Smooth muscle cell (in vitro differentiated cells): ENCODE measurements around the gene SPI1. TPM values are rescaled to one million over a fixed set of nuclear protein-coding genes. Genes with fewer than 3 reads are reported as not detected.

ENCODE experiments used
- DNase-seq: peaks from one replicate; lab custom pipeline; 2025; ENCODE audit not compliant: unreplicated experiment; lab: John Stamatoyannopoulos, UW
- H2AFZ ChIP-seq: fragments of 200-600 bp; sonication (generic); 2 replicates; pipeline ENCODE4 v1.6.0; 2016; ENCODE audit warnings: antibody characterized with exemption, low read depth, mild to moderate bottlenecking
- H3F3A ChIP-seq: fragments of 200-600 bp; sonication (generic); 2 replicates; pipeline ENCODE4 v1.6.0; 2017; ENCODE audit warnings: antibody characterized with exemption, low read depth
- H3K27ac ChIP-seq: fragments of 200-600 bp; sonication (generic); 2 replicates; pipeline ENCODE4 v1.5.1; 2016; ENCODE audit warnings: low read depth, mild to moderate bottlenecking
- H3K27me3 ChIP-seq: fragments of 200-600 bp; sonication (generic); 2 replicates; pipeline ENCODE4 v1.6.1; 2016; ENCODE audit warnings: low read depth, mild to moderate bottlenecking
- H3K36me3 ChIP-seq: fragments of 200-600 bp; sonication (generic); 2 replicates; pipeline ENCODE4 v1.5.1; 2016; ENCODE audit warnings: low read depth
- H3K4me1 ChIP-seq: fragments of 200-600 bp; sonication (generic); 2 replicates; pipeline ENCODE4 v1.5.1; 2016; ENCODE audit warnings: low read depth
- H3K4me2 ChIP-seq: fragments of 200-600 bp; sonication (generic); 2 replicates; pipeline ENCODE4 v1.6.0; 2016; ENCODE audit warnings: mild to moderate bottlenecking
- H3K4me3 ChIP-seq: fragments of 200-600 bp; sonication (generic); 2 replicates; pipeline ENCODE4 v1.5.1; 2016; ENCODE audit warnings: mild to moderate bottlenecking
- H3K79me2 ChIP-seq: fragments of 200-600 bp; sonication (generic); 2 replicates; pipeline ENCODE4 v1.6.0; 2016; ENCODE audit warnings: low read depth, mild to moderate bottlenecking
- H3K9ac ChIP-seq: fragments of 200-600 bp; sonication (generic); 2 replicates; pipeline ENCODE4 v1.6.0; 2016; ENCODE audit warnings: low read depth
- H3K9me3 ChIP-seq: fragments of 200-600 bp; sonication (generic); replicated peaks from 2 replicates; pipeline ENCODE4 v1.5.1; 2016; ENCODE audit warnings: low read depth
- H4K20me1 ChIP-seq: fragments of 200-600 bp; sonication (generic); 2 replicates; pipeline ENCODE4 v1.6.0; 2016; ENCODE audit warnings: low read depth
- CTCF ChIP-seq: fragments of 200-600 bp; sonication (generic); IDR thresholded peaks from 2 replicates; pipeline ENCODE4 v1.5.1; 2017; ENCODE audit warnings: borderline replicate concordance, mild to moderate bottlenecking, antibody characterized with exemption; ENCODE audit not compliant: insufficient read depth, poor library complexity, severe bottlenecking
- WGBS: methylation state at CpG from one replicate; pipeline ENCODE4 v1.1.7; 2016; ENCODE audit warnings: low lambda C conversion rate; 5-methylcytosine and 5-hydroxymethylcytosine counted together
- polyA plus RNA-seq: library from polyadenylated mRNA; unstranded; fragments of >200 nt; fragmentation: Nextera tagmentation; extraction: Ambion mirVana; gene quantifications from 2 replicates; pipeline ENCODE4 v1.2.1, GENCODE V29; 2016
- total RNA-seq: library from RNA; depleted of rRNA; stranded (reverse); fragments of >200 nt; gene quantifications from 2 replicates; pipeline ENCODE4 v1.2.3, GENCODE V29; 2014

SPI1 gene
- total and polyA plus RNA-seq, 2 experiments from 2014 or later, result not detected

GRCh38 chr11:47388697-47389576 is 10.6 kb upstream of the SPI1 start:
- H2AFZ ChIP-seq, result no peak overlapping the region
- no peaks in the 10 kb centered on the region for H3K79me2 ChIP-seq
- H4K20me1 ChIP-seq, result no peaks in the 10 kb centered on the region
- H3K4me3 ChIP-seq, result no peak overlapping the region
- DNase-seq, result no peak
- no peaks in the 10 kb centered on the region for H3F3A ChIP-seq
- H3K27ac ChIP-seq, result no peak overlapping the region
- no peak for TF ChIP-seq CTCF
- 94% methylated on average over 27 of the region's 28 CpGs for WGBS
- H3K27me3 ChIP-seq, result no peaks in the 10 kb centered on the region
- H3K36me3 ChIP-seq, result no peaks in the 10 kb centered on the region
- no peaks in the 10 kb centered on the region for H3K4me1 ChIP-seq
- H3K4me2 ChIP-seq, result no peak overlapping the region
- H3K9ac ChIP-seq, result no peak overlapping the region
- no peaks in the 10 kb centered on the region for H3K9me3 ChIP-seq

- Histone ChIP-seq H3K4me2 (no peak overlapping the region), H2AFZ (no peak overlapping the region), H3K9me3 (no peaks in the 10 kb centered on the region), H3F3A (no peaks in the 10 kb centered on the region), H3K36me3 (no peaks in the 10 kb centered on the region), H3K27me3 (no peaks in the 10 kb centered on the region), H3K4me1 (no peaks in the 10 kb centered on the region), H3K27ac (no peak overlapping the region), H3K9ac (no peak overlapping the region), H3K4me3 (no peak overlapping the region), H4K20me1 (no peaks in the 10 kb centered on the region), H3K79me2 (no peaks in the 10 kb centered on the region)
- 85% methylated on average over 12 of the region's 13 CpGs for WGBS
- DNase-seq, result no peak
- TF ChIP-seq CTCF, result no peak
Measured at GRCh38 chr11:47387944-47388696, 9.8 kb upstream of the SPI1 start.

GRCh38 chr11:47384498-47384897 is 6.2 kb upstream of the SPI1 start:
- H3K4me3 ChIP-seq, result no peak overlapping the region
- no peaks in the 10 kb centered on the region for H3K9me3 ChIP-seq
- no peaks in the 10 kb centered on the region for H3F3A ChIP-seq
- H3K9ac ChIP-seq, result no peak overlapping the region
- H2AFZ ChIP-seq, result no peak overlapping the region
- no peaks in the 10 kb centered on the region for H3K79me2 ChIP-seq
- no peaks in the 10 kb centered on the region for H4K20me1 ChIP-seq
- H3K36me3 ChIP-seq, result no peaks in the 10 kb centered on the region
- no peak for DNase-seq
- no peaks in the 10 kb centered on the region for H3K4me1 ChIP-seq
- H3K27ac ChIP-seq, result no peak overlapping the region
- TF ChIP-seq CTCF, result no peak
- H3K27me3 ChIP-seq, result no peaks in the 10 kb centered on the region
- H3K4me2 ChIP-seq, result no peak overlapping the region
- 95% methylated on average over 4 of the region's 4 CpGs for WGBS
